Esophagus muscularis mucosa (tissue), 4 donors: ENCODE data around the gene CAPRIN2. TPM values are rescaled to one million over a fixed set of nuclear protein-coding genes. Genes with fewer than 3 reads are reported as not detected.

Source experiments
- DNase-seq: peaks from one replicate; pipeline ENCODE4 v3.0.0-alpha.2; 2017; ENCODE audit errors: extremely low spot score
- H3K27ac ChIP-seq, 4 donors: fragments of 200-600 bp; sonication (generic); replicated peaks in 1 of 4; 1 replicate in 3 of 4; 2 replicates in 1 of 4; pipeline ENCODE4 v1.5.1; 2016 to 2019; ENCODE audit warnings: mild to moderate bottlenecking in 1 of 4
- H3K27me3 ChIP-seq, 4 donors: fragments of 200-600 bp; sonication (generic); one replicate each; pipeline versions ENCODE4 v1.5.1 to v1.6.0; 2016 to 2019
- H3K36me3 ChIP-seq, 4 donors: fragments of 200-600 bp; sonication (generic); one replicate each; pipeline ENCODE4 v1.5.1; 2016 to 2019
- H3K4me1 ChIP-seq, 4 donors: fragments of 200-600 bp; sonication (generic); one replicate each; pipeline ENCODE4 v1.5.1; 2016 to 2019
- H3K4me3 ChIP-seq, 4 donors: fragments of 200-600 bp; sonication (generic); 1 replicate in 2 of 4; 2 replicates in 2 of 4; pipeline ENCODE4 v1.5.1; 2016 to 2019; ENCODE audit warnings: mild to moderate bottlenecking in 4 of 4, moderate library complexity in 1 of 4
- H3K9me3 ChIP-seq, 4 donors: fragments of 200-600 bp; sonication (generic); 1 replicate in 3 of 4; 2 replicates in 1 of 4; pipeline ENCODE4 v1.5.1; 2016 to 2019
- EP300 ChIP-seq: sonication (generic); formaldehyde crosslinking; IDR thresholded peaks from one replicate; pipeline ENCODE4 v1.6.1; 2017; ENCODE audit warnings: antibody characterized with exemption
- POLR2A ChIP-seq: fragments of 450-650 bp; IDR thresholded peaks from one replicate; pipeline ENCODE4 v1.6.1; 2017; ENCODE audit warnings: antibody characterized with exemption, moderate library complexity, mild to moderate bottlenecking, low read depth
- POLR2AphosphoS5 ChIP-seq, 2 donors: sonication (generic); formaldehyde crosslinking; IDR thresholded peaks; one replicate each; pipeline ENCODE4 v1.6.1; 2017; ENCODE audit warnings: antibody characterized with exemption in 2 of 2
- WGBS: methylation state at CpG from one replicate; pipeline ENCODE4 v1.1.5; 2018; 5-methylcytosine and 5-hydroxymethylcytosine counted together
- intact Hi-C: fragments of 100-400 bp; cut with DNase I; formaldehyde crosslinking; loops from one replicate; pipeline ENCODE4 v1.15.1; 2023
- total RNA-seq, 4 donors: library from RNA; depleted of rRNA; stranded (reverse); fragments of >200 nt; gene quantifications; one replicate each; pipeline versions ENCODE4 v1.1.0 to v1.2.1, GENCODE V29; 2016
- TF ChIP-seq, protein P1 (sequence below), 3 experiments: fragments of 200-600 bp in 2 of 3; fragments of 450-650 bp in 1 of 3; sonication (generic) in 2 of 3; IDR thresholded peaks; one replicate each; pipeline ENCODE4 v1.5.1; 2017 to 2019; ENCODE audit warnings: antibody characterized with exemption in 3 of 3, mild to moderate bottlenecking in 2 of 3, moderate library complexity in 1 of 3

The CAPRIN2 gene
- total RNA-seq = 10 to 100 TPM; 21.5 to 44.4 (median 27.9) TPM

DNA sequence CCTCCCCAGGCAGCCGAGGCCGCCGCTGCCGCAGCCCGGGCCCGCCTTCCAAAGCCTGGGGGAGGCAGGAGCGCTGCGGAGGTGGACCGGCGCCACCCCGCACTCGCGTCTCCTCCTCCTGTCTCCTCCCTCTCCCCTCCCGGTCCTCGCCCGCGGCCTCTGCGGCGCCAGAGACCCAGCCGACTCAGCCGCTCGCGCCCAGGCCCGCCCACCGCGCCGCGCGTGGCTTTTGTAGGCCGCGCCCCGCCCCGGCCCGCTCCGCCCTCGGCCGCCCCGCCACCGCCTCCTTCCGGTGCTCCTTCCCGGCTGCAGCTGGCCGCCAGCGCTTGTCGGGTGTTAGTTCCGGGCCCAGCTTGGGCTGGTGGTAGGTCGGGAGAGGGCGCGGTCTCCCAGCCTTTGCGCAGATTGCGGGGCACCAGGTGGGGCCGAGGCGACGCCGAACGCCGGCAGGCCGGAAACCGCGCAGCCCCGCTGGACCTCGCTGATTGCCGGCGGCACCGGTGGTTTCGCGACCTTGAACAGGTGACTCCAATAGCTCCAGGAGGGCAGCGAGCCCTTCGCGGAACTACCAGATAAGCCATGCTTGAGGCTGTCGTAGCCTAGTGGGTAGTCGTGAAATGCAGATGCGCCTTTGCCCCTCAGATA lies at the start of gene CAPRIN2:
Gene CAPRIN2 (minus strand): TSS at position 202 of the 645 bp plus-strand sequence. CDS start 1,431 bp downstream, outside the sequence.
- WGBS = 3% methylated on average over 14 of the region's 72 CpGs
- TF ChIP-seq, protein P1, sequence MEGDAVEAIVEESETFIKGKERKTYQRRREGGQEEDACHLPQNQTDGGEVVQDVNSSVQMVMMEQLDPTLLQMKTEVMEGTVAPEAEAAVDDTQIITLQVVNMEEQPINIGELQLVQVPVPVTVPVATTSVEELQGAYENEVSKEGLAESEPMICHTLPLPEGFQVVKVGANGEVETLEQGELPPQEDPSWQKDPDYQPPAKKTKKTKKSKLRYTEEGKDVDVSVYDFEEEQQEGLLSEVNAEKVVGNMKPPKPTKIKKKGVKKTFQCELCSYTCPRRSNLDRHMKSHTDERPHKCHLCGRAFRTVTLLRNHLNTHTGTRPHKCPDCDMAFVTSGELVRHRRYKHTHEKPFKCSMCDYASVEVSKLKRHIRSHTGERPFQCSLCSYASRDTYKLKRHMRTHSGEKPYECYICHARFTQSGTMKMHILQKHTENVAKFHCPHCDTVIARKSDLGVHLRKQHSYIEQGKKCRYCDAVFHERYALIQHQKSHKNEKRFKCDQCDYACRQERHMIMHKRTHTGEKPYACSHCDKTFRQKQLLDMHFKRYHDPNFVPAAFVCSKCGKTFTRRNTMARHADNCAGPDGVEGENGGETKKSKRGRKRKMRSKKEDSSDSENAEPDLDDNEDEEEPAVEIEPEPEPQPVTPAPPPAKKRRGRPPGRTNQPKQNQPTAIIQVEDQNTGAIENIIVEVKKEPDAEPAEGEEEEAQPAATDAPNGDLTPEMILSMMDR (IDR thresholded peaks at IDR 0.05) = peak; percentile 36 to 49 (median 42)
- TF ChIP-seq EP300 = peak; percentile 33
- TF ChIP-seq POLR2A = no peak
- TF ChIP-seq POLR2AphosphoS5 (IDR thresholded peaks at IDR 0.05) = peak; percentile 92 to 93
- H3K36me3 ChIP-seq = no peaks in the 10 kb centered on the region
- no peaks in the 10 kb centered on the region for H3K9me3 ChIP-seq
- intact Hi-C loops = loop anchor here (2.0 to 5.0 kb wide), 2 partner anchors 52 to 60 kb away; partner anchors contain the start of gene IPO8
- no peaks in the 10 kb centered on the region for H3K27me3 ChIP-seq
- peak within 1 kb of the TSS; percentile 87 to 90 (median 90) for H3K27ac ChIP-seq
- peaks cover 14 to 21% (median 18%) of the 10 kb centered on the region in 4 donors for H3K4me1 ChIP-seq
- DNase-seq = peak; percentile 98
- peak within 1 kb of the TSS; percentile 82 to 93 (median 86) for H3K4me3 ChIP-seq

GRCh38 chr12:30797689-30798088 lies 42.9 kb upstream of the CAPRIN2 start:
- Histone ChIP-seq H3K9me3 (no peaks in the 10 kb centered on the region), H3K4me3 (no peak overlapping the region), H3K36me3 (no peaks in the 10 kb centered on the region), H3K27me3 (peaks cover 0 to 42% (median 5%) of the 10 kb centered on the region in 4 donors), H3K4me1 (peaks cover 5 to 24% (median 21%) of the 10 kb centered on the region in 4 donors), H3K27ac (no peak overlapping the region)
- 93% methylated on average over 4 of the region's 4 CpGs for WGBS
- no peak for TF ChIP-seq POLR2AphosphoS5 (IDR thresholded peaks at IDR 0.05)
- no peak for TF ChIP-seq EP300
- TF ChIP-seq, protein P1 (IDR thresholded peaks at IDR 0.05) = no peak
- no peak for TF ChIP-seq POLR2A
- intact Hi-C loops = loop anchor here (10.0 kb wide), 1 partner anchor 103 kb away; the partner anchor contains the start of gene IPO8
- no peak for DNase-seq

DNA sequence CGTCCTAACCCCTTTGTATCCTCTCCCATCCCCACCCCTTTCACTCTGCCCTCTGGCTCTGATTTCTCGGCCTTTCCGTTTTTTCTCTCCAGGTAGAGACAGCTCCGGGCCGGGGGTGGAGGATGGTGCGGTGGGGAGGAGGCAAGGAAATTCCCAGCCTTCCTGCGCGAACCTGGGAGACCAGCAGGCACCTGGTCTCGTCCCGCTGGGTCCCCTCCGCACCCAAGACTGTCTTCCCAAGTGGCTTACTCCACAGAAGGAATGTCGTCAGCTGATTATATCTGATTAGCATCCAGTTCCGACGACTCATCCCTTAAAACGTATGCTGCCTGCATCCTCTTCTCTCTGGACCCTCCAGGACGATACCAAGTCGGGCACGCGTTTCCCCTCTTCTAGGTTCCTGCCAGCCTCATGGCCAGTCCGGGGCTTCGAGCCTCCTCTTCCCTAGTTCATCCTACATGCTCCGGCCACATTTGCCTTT lies 42.2 kb upstream of the CAPRIN2 start:
- WGBS = 12% methylated on average over 22 of the region's 22 CpGs
- intact Hi-C loops = loop anchor here (10.0 kb wide), 1 partner anchor 102 kb away; the partner anchor contains the start of gene IPO8
- Histone ChIP-seq H3K4me1 (peaks cover 5 to 24% (median 21%) of the 10 kb centered on the region in 4 donors), H3K4me3 (peak overlapping the region; percentile 60 to 78 (median 65)), H3K36me3 (no peaks in the 10 kb centered on the region), H3K9me3 (no peaks in the 10 kb centered on the region), H3K27ac (no peak overlapping the region), H3K27me3 (peaks cover 0 to 42% (median 5%) of the 10 kb centered on the region in 4 donors)
- TF ChIP-seq, protein P1 (IDR thresholded peaks at IDR 0.05) = no peak
- TF ChIP-seq POLR2A = no peak
- TF ChIP-seq POLR2AphosphoS5 (IDR thresholded peaks at IDR 0.05) = no peak
- no peak for TF ChIP-seq EP300
- DNase-seq = no peak

- 0% methylated on average over 20 of the region's 38 CpGs for WGBS
- Histone ChIP-seq H3K4me3 (peak overlapping the region; percentile 60 to 78 (median 65)), H3K9me3 (no peaks in the 10 kb centered on the region), H3K27me3 (peaks cover 0 to 42% (median 5%) of the 10 kb centered on the region in 4 donors), H3K27ac (peak overlapping the region; percentile 27 to 71 (median 30)), H3K36me3 (no peaks in the 10 kb centered on the region), H3K4me1 (peaks cover 5 to 24% (median 21%) of the 10 kb centered on the region in 4 donors)
- TF ChIP-seq, protein P1 (IDR thresholded peaks at IDR 0.05) = no peak
- TF ChIP-seq POLR2AphosphoS5 (IDR thresholded peaks at IDR 0.05) = no peak
- TF ChIP-seq EP300 = no peak
- no peak for TF ChIP-seq POLR2A
- DNase-seq = no peak
- intact Hi-C loops = loop anchor here (10.0 kb wide), 1 partner anchor 102 kb away; the partner anchor contains the start of gene IPO8
These were observed 41.6 kb upstream of the CAPRIN2 start for GRCh38 chr12:30796313-30796780.
